ENCODE results near the gene NEUROD2. TPM values are rescaled to one million over a fixed set of nuclear protein-coding genes. Genes with fewer than 3 reads are reported as not detected.

The NEUROD2 gene
- total and polyA plus RNA-seq, 2 of the 8 experiments (the other 6 are each of a cell fraction or from before 2014, with no cell fraction given), result not detected

DNA sequence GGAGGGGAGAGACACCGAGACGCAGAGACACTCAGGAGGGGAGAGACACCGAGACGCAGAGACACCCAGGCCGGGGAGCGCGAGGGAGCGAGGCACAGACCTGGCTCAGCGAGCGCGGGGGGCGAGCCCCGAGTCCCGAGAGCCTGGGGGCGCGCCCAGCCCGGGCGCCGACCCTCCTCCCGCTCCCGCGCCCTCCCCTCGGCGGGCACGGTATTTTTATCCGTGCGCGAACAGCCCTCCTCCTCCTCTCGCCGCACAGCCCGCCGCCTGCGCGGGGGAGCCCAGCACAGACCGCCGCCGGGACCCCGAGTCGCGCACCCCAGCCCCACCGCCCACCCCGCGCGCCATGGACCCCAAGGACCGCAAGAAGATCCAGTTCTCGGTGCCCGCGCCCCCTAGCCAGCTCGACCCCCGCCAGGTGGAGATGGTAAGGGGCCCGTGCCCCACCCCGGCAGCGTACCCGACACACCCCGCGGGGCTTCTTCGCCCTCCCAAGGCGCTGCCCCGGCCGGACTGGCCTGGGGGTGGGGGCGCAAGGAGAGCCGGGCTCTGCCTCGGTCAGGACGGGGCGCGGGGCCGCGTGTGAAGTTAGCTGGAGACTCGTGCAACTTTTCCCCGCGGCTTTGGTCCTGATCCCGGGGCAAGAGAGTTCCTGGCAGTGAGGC is 19.5 kb upstream of the NEUROD2 start:
- ChIA-PET POLR2A (ENCODE audit: partially characterized antibody) (interaction anchor here (0.8 to 2.0 kb wide), 10 partner anchors 9 to 126 kb away, joined by 3 to 10 read pairs (median 3); partner anchors contain the start of genes ERBB2 and MIEN1), CTCF (ENCODE audit: partially characterized antibody) (interaction anchor here (1.3 to 49.2 kb wide), 9 partner anchors 4 to 132 kb away, joined by 3 to 1885 read pairs (median 94); partner anchors contain the start of genes ERBB2, NEUROD2, PGAP3 and PNMT)
- Histone ChIP-seq H2AFZ (ENCODE audit: low read length) (peak overlapping the region; percentile 87; the same call in 1 of the 2 replicates), H2BK20ac (ENCODE audit: low read length) (no peak overlapping the region), H3K27me3 (replicated peaks in 1 of 4; ENCODE audit: control insufficient read depth in 3 of 4, extremely low read depth in 1 of 4, insufficient read depth in 3 of 4, low read length in 3 of 4) (peaks cover 2 to 39% (median 35%) of the 10 kb centered on the region in 4 experiments), H4K20me1 (replicated peaks in 1 of 2; ENCODE audit: control insufficient read depth in 1 of 2, insufficient read depth in 2 of 2, low read length in 2 of 2) (peaks cover 0 to 1% of the 10 kb centered on the region in 2 experiments), H3K23ac (ENCODE audit: insufficient read length) (no peak overlapping the region), H3K14ac (ENCODE audit: insufficient read length) (no peak overlapping the region), H3K36me3 (ENCODE audit: control insufficient read depth in 2 of 4, insufficient read depth in 4 of 4, low read length in 3 of 4) (no peaks in the 10 kb centered on the region), H3K9me3 (ENCODE audit: insufficient read depth in 2 of 2, low read depth in 1 of 2, low read length in 1 of 2) (no peaks in the 10 kb centered on the region), H2BK15ac (ENCODE audit: low read length) (no peak overlapping the region), H4K91ac (replicated peaks; ENCODE audit: insufficient read length, low read length) (peak overlapping the region; percentile 25), H3K56ac (replicated peaks; ENCODE audit: insufficient read length, low read depth, low read length) (peak overlapping the region; percentile 18), H3K4me2 (ENCODE audit: insufficient read depth in 1 of 2, low read depth in 2 of 2, low read length in 2 of 2) (peak overlapping the region; percentile 84 to 86), H3K79me2 (ENCODE audit: control insufficient read depth in 1 of 2, insufficient read depth in 2 of 2, low read length in 2 of 2) (no peaks in the 10 kb centered on the region), H3K27ac (ENCODE audit: low read depth, low read length) (no peak overlapping the region), H2BK5ac (ENCODE audit: low read depth, low read length) (peak overlapping the region; percentile 78; the same call in 1 of the 2 replicates), H3K23me2 (ENCODE audit: low read depth, low read length) (peaks cover 12% of the 10 kb centered on the region), H2AK5ac (ENCODE audit: low read depth, low read length) (no peak overlapping the region), H3K18ac (ENCODE audit: extremely low read depth, low read length) (peak overlapping the region; percentile 78), H3K4ac (replicated peaks; ENCODE audit: insufficient read length, low read depth, low read length) (no peak overlapping the region), H3K9ac (replicated peaks in 1 of 4; ENCODE audit: extremely low read depth in 1 of 4, low read depth in 3 of 4, low read length in 3 of 4) (no peak overlapping the region), H2BK12ac (ENCODE audit: low read depth, low read length) (peak overlapping the region; percentile 80; the same call in 1 of the 2 replicates), H4K8ac (ENCODE audit: extremely low read depth, insufficient read depth, low read length) (no peak overlapping the region), H3K4me1 (replicated peaks in 1 of 4; ENCODE audit: control insufficient read depth in 3 of 4, insufficient read depth in 4 of 4, low read length in 3 of 4) (peaks cover 8 to 51% (median 39%) of the 10 kb centered on the region in 4 experiments), H3K79me1 (ENCODE audit: low read depth, low read length) (0 out of 2 replicates have a peak, but pooled peaks cover 2% of the 10 kb centered on the region), H4K5ac (ENCODE audit: insufficient read length, low read depth, low read length) (peak overlapping the region; percentile 48), H3K4me3 (ENCODE audit: extremely low read depth in 1 of 4, insufficient read depth in 2 of 4, low read depth in 3 of 4, low read length in 4 of 4) (peak overlapping the region; percentile 64 to 75 (median 68)), H2BK120ac (replicated peaks; ENCODE audit: low read depth, low read length) (no peak overlapping the region)
- 2% methylated on average over 28 of the region's 72 CpGs; no CpG with 5 or more reads in 1 of the 2 experiments for WGBS, 2 experiments (ENCODE audit: extremely low coverage in 1 of 2, insufficient coverage in 1 of 2, insufficient read length in 1 of 2, insufficient replicate concordance in 2 of 2, low coverage in 1 of 2, low lambda C conversion rate in 2 of 2, missing lambda C conversion rate in 1 of 2)
- no peak for DNase-seq (ENCODE audit: low read depth in 1 of 2, low spot score in 2 of 2)
- FAIRE-seq, result no peak
- TF ChIP-seq RBBP5 (IDR thresholded peaks at IDR 0.05; ENCODE audit: borderline replicate concordance, low read depth, low read length) (peak; percentile 57; the same call in 1 of the 2 replicates), POLR2A (IDR thresholded peaks at IDR 0.05; ENCODE audit: control extremely low read depth in 1 of 2, low read depth in 2 of 2, low read length in 2 of 2) (no peak), KDM4A (IDR thresholded peaks at IDR 0.05; ENCODE audit: low read depth, low read length, severe bottlenecking) (peak; percentile 76), TCF12 (IDR thresholded peaks at IDR 0.05; ENCODE audit: low read depth, low read length) (no peak), SUZ12 (IDR thresholded peaks at IDR 0.05; ENCODE audit: low read length) (peak; percentile 53), EZH2 (IDR thresholded peaks at IDR 0.05; ENCODE audit: low read depth, low read length, severe bottlenecking) (peak; percentile 57), ASH2L (IDR thresholded peaks at IDR 0.05; ENCODE audit: low read length) (peak; percentile 67), RNF2 (IDR thresholded peaks at IDR 0.05; ENCODE audit: borderline replicate concordance, low read depth, low read length, missing control alignments, poor library complexity, severe bottlenecking) (peak; percentile 21), CEBPB (IDR thresholded peaks at IDR 0.05; ENCODE audit: low read depth, low read length) (no peak)
